ENCODE data around the gene DOCK10. TPM values are rescaled to one million over a fixed set of nuclear protein-coding genes. Genes with fewer than 3 reads are reported as not detected.

Gene DOCK10
- polyA plus RNA-seq, 1 donor (not counting 4 experiments of a cell fraction or from before 2014, with no cell fraction given) = 2.5 TPM

- no peaks in the 10 kb centered on the region for H4K20me1 ChIP-seq (ENCODE audit: control insufficient read depth, extremely low read depth, insufficient read depth, low read length)
- H3K9me1 ChIP-seq (ENCODE audit: control insufficient read depth, extremely low read depth, insufficient read depth, low read length) = peaks cover 6% of the 10 kb centered on the region
- no peak for TF ChIP-seq CTCF (optimal IDR thresholded peaks at IDR 0.05 in 1 of 3, IDR thresholded peaks at IDR 0.05 in 1 of 3, conservative IDR thresholded peaks at IDR 0.05 in 1 of 3; ENCODE audit: extremely low read depth in 1 of 3, insufficient read depth in 2 of 3, low read length in 3 of 3)
- TF ChIP-seq EZH2 (IDR thresholded peaks at IDR 0.05; ENCODE audit: low read length) = no peak
- no peaks in the 10 kb centered on the region for H3K27me3 ChIP-seq (ENCODE audit: control insufficient read depth, extremely low read depth, insufficient read depth, low read length)
- peaks cover 23% of the 10 kb centered on the region for H3K4me1 ChIP-seq (ENCODE audit: control insufficient read depth, extremely low read depth, insufficient read depth, low read length)
- H3K4me2 ChIP-seq (ENCODE audit: control insufficient read depth, extremely low read depth, insufficient read depth, low read depth, low read length) = no peak overlapping the region
- no peaks in the 10 kb centered on the region for H3K36me3 ChIP-seq (ENCODE audit: control insufficient read depth in 2 of 2, extremely low read depth in 1 of 2, insufficient read depth in 2 of 2, low read length in 2 of 2)
- no peaks in the 10 kb centered on the region for H3K79me2 ChIP-seq (ENCODE audit: control insufficient read depth, insufficient read depth, low read length)
- no peak for FAIRE-seq
- no peak overlapping the region for H3K9ac ChIP-seq (ENCODE audit: control insufficient read depth, extremely low read depth, insufficient read depth, low read length)
- no peaks in the 10 kb centered on the region for H3K9me3 ChIP-seq (ENCODE audit: control insufficient read depth, low read depth, low read length)
- no peak overlapping the region for H3K4me3 ChIP-seq (ENCODE audit: control insufficient read depth in 2 of 3, extremely low read depth in 1 of 3, insufficient read depth in 2 of 3, low read depth in 1 of 3, low read length in 3 of 3)
- no peak overlapping the region for H2AFZ ChIP-seq (ENCODE audit: control insufficient read depth, low read length)
- dilution Hi-C loops (cut with MboI; ENCODE audit: extremely low pct_ligation_motif_present, low sequenced_read_pairs) = no loop called here
- no peak overlapping the region for H3K27ac ChIP-seq (ENCODE audit: control insufficient read depth, insufficient read depth, low read length)
- no peak for DNase-seq (ENCODE audit: low read depth, low spot score)
These were observed 195.6 kb downstream of the DOCK10 start for GRCh38 chr2:224846686-224847085.

DNA sequence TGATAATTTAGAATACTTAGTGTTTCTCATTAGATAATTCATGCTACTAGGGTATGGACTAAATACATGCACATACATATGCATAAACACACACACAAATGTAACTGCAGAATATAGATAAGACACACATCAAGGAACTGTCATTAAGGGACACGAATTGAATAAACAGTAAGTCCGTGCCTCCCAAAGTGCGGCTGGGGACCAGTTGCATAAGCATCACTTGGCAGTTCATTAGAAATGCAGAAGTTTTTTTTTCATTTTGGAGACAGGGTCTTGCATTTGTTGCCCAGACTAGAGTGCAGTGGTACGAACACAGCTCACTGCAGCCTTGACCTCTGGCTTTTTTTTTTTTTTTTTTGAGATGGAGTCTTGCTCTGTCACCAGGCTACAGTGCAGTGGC lies 196.1 kb downstream of the DOCK10 start:
- TF ChIP-seq EZH2 (IDR thresholded peaks at IDR 0.05; ENCODE audit: low read length) (no peak), CTCF (optimal IDR thresholded peaks at IDR 0.05 in 1 of 3, IDR thresholded peaks at IDR 0.05 in 1 of 3, conservative IDR thresholded peaks at IDR 0.05 in 1 of 3; ENCODE audit: extremely low read depth in 1 of 3, insufficient read depth in 2 of 3, low read length in 3 of 3) (no peak)
- dilution Hi-C loops (cut with MboI; ENCODE audit: extremely low pct_ligation_motif_present, low sequenced_read_pairs) = no loop called here
- no peak for FAIRE-seq

More for the DNA sequence above, 196.1 kb downstream of the DOCK10 start:
- Histone ChIP-seq H3K9me1 (ENCODE audit: control insufficient read depth, extremely low read depth, insufficient read depth, low read length) (peaks cover 6% of the 10 kb centered on the region), H2AFZ (ENCODE audit: control insufficient read depth, low read length) (no peak overlapping the region), H3K9me3 (ENCODE audit: control insufficient read depth, low read depth, low read length) (no peaks in the 10 kb centered on the region), H3K9ac (ENCODE audit: control insufficient read depth, extremely low read depth, insufficient read depth, low read length) (no peak overlapping the region), H3K27ac (ENCODE audit: control insufficient read depth, insufficient read depth, low read length) (no peak overlapping the region), H3K27me3 (ENCODE audit: control insufficient read depth, extremely low read depth, insufficient read depth, low read length) (no peaks in the 10 kb centered on the region), H3K4me1 (ENCODE audit: control insufficient read depth, extremely low read depth, insufficient read depth, low read length) (peaks cover 23% of the 10 kb centered on the region), H3K4me3 (ENCODE audit: control insufficient read depth in 2 of 3, extremely low read depth in 1 of 3, insufficient read depth in 2 of 3, low read depth in 1 of 3, low read length in 3 of 3) (no peak overlapping the region), H3K4me2 (ENCODE audit: control insufficient read depth, extremely low read depth, insufficient read depth, low read depth, low read length) (no peak overlapping the region), H3K79me2 (ENCODE audit: control insufficient read depth, insufficient read depth, low read length) (no peaks in the 10 kb centered on the region), H4K20me1 (ENCODE audit: control insufficient read depth, extremely low read depth, insufficient read depth, low read length) (no peaks in the 10 kb centered on the region), H3K36me3 (ENCODE audit: control insufficient read depth in 2 of 2, extremely low read depth in 1 of 2, insufficient read depth in 2 of 2, low read length in 2 of 2) (no peaks in the 10 kb centered on the region)
- no peak for DNase-seq (ENCODE audit: low read depth, low spot score)
